Activated gamma-delta T cell treated with Interleukin-2 at 50 U/mL for 16 hours (primary cell): ENCODE results near the gene CRYGA.
"Not testable (repeated sequence)": the region's sequence is repeated elsewhere in the genome, so short reads cannot be mapped to it uniquely, and the experiment has no call there.

Experiments
- DNase-seq: peaks from one replicate; pipeline ENCODE4 v3.0.0-alpha.2; 2020

The CRYGA gene

DNA sequence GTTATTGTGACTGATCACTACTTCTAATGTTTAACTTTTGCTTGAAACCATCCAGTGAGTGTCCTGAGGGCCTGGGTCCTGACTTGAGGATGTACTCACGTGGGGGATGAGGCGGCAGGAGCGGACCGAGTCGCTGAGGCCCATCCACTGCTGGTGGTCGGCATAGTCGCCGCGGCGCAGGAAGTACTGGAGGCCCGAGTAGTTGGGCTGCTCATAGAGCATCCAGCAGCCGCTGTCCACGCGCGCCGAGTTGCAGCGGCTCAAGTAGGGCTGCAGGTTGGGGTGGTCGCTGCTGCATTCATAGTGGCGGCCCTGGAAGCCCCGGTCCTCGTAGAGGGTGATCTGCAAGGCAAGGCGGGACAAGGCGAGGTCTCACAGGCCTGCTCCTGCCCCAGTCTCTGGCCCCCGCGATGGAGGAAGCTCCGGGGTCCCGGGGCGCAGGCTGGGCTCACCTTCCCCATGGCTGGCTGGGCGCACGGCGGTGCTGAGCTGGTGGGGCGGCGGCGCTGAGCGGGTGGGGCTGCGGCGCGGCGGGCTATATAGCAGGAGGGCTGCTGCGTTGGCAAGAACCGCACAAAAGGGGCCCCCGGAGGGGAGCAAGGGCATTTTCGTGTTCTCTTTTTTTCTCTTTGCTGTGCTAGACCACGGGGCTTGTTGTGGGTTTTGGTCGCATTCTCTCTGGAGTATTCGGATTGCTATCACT, 39.2 kb downstream of the CRYGA start, which contains the start of gene CRYGD:
Gene CRYGD, minus strand, starts transcription at position 512 of the 703 bp plus-strand sequence. Its CDS starts 51 bp downstream, at position 461.
- DNase-seq = peak; percentile 4

DNA sequence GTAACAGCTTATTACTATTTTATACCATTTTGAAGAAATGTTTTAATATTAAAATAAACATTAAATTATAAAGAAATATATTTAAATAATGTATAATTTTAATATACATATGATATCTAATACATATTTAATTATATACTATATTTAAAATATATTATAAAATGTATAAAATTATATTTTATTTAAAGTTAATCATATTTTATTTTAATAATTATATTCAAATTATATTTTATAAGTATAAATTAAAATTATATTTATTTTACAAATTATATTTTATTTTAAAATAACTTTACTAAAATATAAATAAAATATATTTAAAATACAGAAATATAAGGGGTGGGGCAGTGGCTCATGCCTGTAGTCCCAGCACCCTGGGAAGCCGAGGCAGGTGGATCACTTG, 41.1 kb downstream of the CRYGA start:
- DNase-seq = no peak

DNA sequence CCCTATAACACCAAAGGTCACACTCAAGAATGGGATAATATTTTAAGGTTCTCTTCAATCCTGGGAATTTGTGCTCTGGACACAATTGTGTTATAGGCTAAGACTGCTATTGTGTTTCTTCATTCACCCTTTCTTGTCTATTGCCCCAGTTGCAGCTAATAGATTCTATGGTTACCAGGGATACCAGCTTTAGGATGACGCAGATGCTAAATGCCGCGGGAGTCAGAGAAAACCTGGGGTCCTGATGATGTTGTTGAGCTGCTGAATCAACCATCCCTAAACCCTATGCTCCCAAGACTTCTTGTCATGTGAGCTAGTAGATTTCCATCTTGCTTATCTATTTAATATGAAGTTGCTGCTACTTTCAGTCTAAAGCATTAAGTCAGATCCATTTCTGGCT, 44.5 kb downstream of the CRYGA start:
- DNase-seq = no peak

- DNase-seq = not testable (repeated sequence)
These were observed 46.0 kb downstream of the CRYGA start for GRCh38 chr2:208117390-208117789.

GRCh38 chr2:208112969-208113368, 50.4 kb downstream of the CRYGA start:
- DNase-seq = no peak

DNA sequence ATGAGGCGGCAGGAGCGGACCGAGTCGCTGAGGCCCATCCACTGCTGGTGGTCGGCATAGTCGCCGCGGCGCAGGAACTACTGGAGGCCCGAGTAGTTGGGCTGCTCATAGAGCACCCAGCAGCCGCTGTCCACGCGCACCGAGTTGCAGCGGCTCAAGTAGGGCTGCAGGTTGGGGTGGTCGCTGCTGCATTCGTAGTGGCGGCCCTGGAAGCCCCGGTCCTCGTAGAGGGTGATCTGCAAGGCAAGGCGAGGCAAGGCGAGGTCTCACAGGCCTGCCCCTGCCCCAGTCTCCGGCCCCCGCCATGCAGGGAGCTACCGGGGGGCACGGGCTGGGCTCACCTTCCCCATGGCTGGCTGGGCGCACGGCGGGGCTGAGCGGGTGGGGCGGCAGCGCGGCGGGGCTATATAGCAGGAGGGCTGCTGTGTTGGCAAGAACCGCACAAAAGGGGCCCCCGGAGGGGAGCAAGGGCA, 51.1 kb downstream of the CRYGA start:
- not testable (repeated sequence) for DNase-seq
